HepG2 (cell line): ENCODE results near the gene E2F1. TPM values are rescaled to one million over a fixed set of nuclear protein-coding genes. Genes with fewer than 3 reads are reported as not detected.

Experiments used
- ARID5B ChIP-seq: IDR thresholded peaks from 2 replicates; pipeline ENCODE4 v1.4.0; 2020; ENCODE audit warnings: mild to moderate bottlenecking, missing genetic modification reagents
- ARNTL ChIP-seq: sonication (generic); formaldehyde crosslinking; IDR thresholded peaks from 2 replicates; pipeline ENCODE4 v1.4.0; 2020; ENCODE audit warnings: mild to moderate bottlenecking, missing genetic modification reagents
- ATF7 ChIP-seq, 2 experiments: fragments of 450-650 bp in 1 of 2; sonication (generic) in 1 of 2; formaldehyde crosslinking in 1 of 2; IDR thresholded peaks; 2 replicates each; pipeline versions ENCODE4 v1.4.0 to v1.6.1; 2016 to 2020; ENCODE audit warnings: antibody characterized with exemption in 1 of 2, mild to moderate bottlenecking in 1 of 2, missing genetic modification reagents in 1 of 2
- DBP ChIP-seq: sonication (generic); formaldehyde crosslinking; IDR thresholded peaks from 2 replicates; pipeline ENCODE4 v1.4.0; 2020; ENCODE audit warnings: missing genetic modification reagents; ENCODE audit errors: not compliant biosample characterization
- DNMT1 ChIP-seq: sonication (generic); formaldehyde crosslinking; IDR thresholded peaks from 2 replicates; pipeline ENCODE4 v1.5.1; 2020; ENCODE audit warnings: mild to moderate bottlenecking, missing genetic modification reagents
- HNRNPL ChIP-seq: fragments of 200-400 bp; formaldehyde crosslinking; IDR thresholded peaks from 2 replicates; pipeline ENCODE4 v1.6.1; 2017; ENCODE audit warnings: mild to moderate bottlenecking, low read depth, low read length
- IKZF5 ChIP-seq: IDR thresholded peaks from 2 replicates; pipeline ENCODE4 v1.6.1; 2018; ENCODE audit warnings: missing genetic modification reagents, mild to moderate bottlenecking, missing compliant biosample characterization
- MAFK ChIP-seq, 2 experiments: IDR thresholded peaks in 1 of 2; conservative IDR thresholded peaks in 1 of 2; 2 replicates each; pipeline ENCODE4 v1.6.1; 2011; ENCODE audit warnings: improper control_type of control experiment in 2 of 2, low read length in 2 of 2
- MED8 ChIP-seq: sonication (generic); formaldehyde crosslinking; IDR thresholded peaks from 2 replicates; pipeline ENCODE4 v1.8.1; 2023; ENCODE audit warnings: mild to moderate bottlenecking, missing genetic modification reagents; ENCODE audit not compliant: insufficient replicate concordance
- PATZ1 ChIP-seq: sonication (generic); formaldehyde crosslinking; IDR thresholded peaks from 2 replicates; pipeline ENCODE4 v1.4.0; 2020; ENCODE audit warnings: missing genetic modification reagents
- POLR2AphosphoS2 ChIP-seq: IDR thresholded peaks from 2 replicates; pipeline ENCODE4 v1.6.1; 2011; ENCODE audit warnings: low read depth, low read length, improper control_type of control experiment
- RBM22 ChIP-seq: fragments of 200-400 bp; formaldehyde crosslinking; optimal IDR thresholded peaks from 2 replicates; pipeline ENCODE3; 2017; ENCODE audit warnings: mild to moderate bottlenecking, low read length, moderate library complexity
- RCOR2 ChIP-seq: IDR thresholded peaks from 2 replicates; pipeline ENCODE4 v1.6.1; 2016; ENCODE audit warnings: missing biosample characterization, missing genetic modification reagents
- SRSF4 ChIP-seq: fragments of 200-400 bp; formaldehyde crosslinking; IDR thresholded peaks from one replicate; pipeline ENCODE4 v1.6.1; 2018; ENCODE audit warnings: mild to moderate bottlenecking, low read depth, low read length, moderate library complexity; ENCODE audit not compliant: poor library complexity, severe bottlenecking
- THRA ChIP-seq: sonication (generic); formaldehyde crosslinking; IDR thresholded peaks from 2 replicates; pipeline ENCODE4 v1.4.0; 2020; ENCODE audit warnings: missing genetic modification reagents, borderline replicate concordance
- ZFP36L1 ChIP-seq: sonication (generic); formaldehyde crosslinking; IDR thresholded peaks from 2 replicates; pipeline ENCODE4 v1.8.0; 2022; ENCODE audit warnings: mild to moderate bottlenecking, missing genetic modification reagents, moderate library complexity
- ZFX ChIP-seq: sonication (generic); formaldehyde crosslinking; IDR thresholded peaks from 2 replicates; pipeline ENCODE4 v1.4.0; 2020; ENCODE audit warnings: mild to moderate bottlenecking, low read depth, missing genetic modification reagents, moderate library complexity
- ZMYM3 ChIP-seq: sonication (generic); formaldehyde crosslinking; IDR thresholded peaks from 2 replicates; pipeline ENCODE4 v1.5.1; 2020; ENCODE audit warnings: mild to moderate bottlenecking, missing genetic modification reagents
- polyA plus RNA-seq, 8 experiments: library from polyadenylated mRNA; depleted of rRNA in 3 of 8; stranded (reverse) in 7 of 8; unstranded in 1 of 8; fragments of >200 nt; fragmentation: Illumina TruSeq in 4 of 8; extraction: Trizol in 4 of 8; gene quantifications; 2 replicates each; pipeline versions ENCODE4 v1.2.1 to v1.2.3, GENCODE V29; 2011 to 2016; ENCODE audit warnings: low read depth in 4 of 8, missing spikeins in 1 of 8, mixed read lengths in 1 of 8; ENCODE audit not compliant: insufficient read depth in 1 of 8
- total RNA-seq, 5 experiments: library from RNA; depleted of rRNA; stranded (reverse); fragments of >200 nt; fragmentation: Illumina TruSeq; extraction: Trizol; gene quantifications; 2 replicates each; pipeline ENCODE4 v1.2.3, GENCODE V29; 2016; ENCODE audit warnings: low read depth in 1 of 5

Gene E2F1
- total and polyA plus RNA-seq, 2 of the 13 experiments (the other 11 are each of a cell fraction or from before 2014, with no cell fraction given), result 25.5 to 39.4 TPM

- TF ChIP-seq ARNTL (CRISPR knock-in tag), result peak; percentile 67; the same call in 1 of the 2 replicates
- no peak for TF ChIP-seq ATF7 (IDR thresholded peaks at IDR 0.05)
- TF ChIP-seq ATF7 (CRISPR knock-in tag; IDR thresholded peaks at IDR 0.05), result 0 out of 2 replicates have a peak, but pooled peaks have one; percentile 47
- peak; percentile 60 for TF ChIP-seq ARID5B (CRISPR knock-in tag)
- TF ChIP-seq ZFP36L1 (CRISPR knock-in tag), result peak; percentile 99
- peak; percentile 65 for TF ChIP-seq ZFX (CRISPR knock-in tag)
- TF ChIP-seq RBM22, result no peak
- TF ChIP-seq DNMT1 (CRISPR knock-in tag), result no peak
- TF ChIP-seq IKZF5, result peak; percentile 39; the same call in 1 of the 2 replicates
- peak; percentile 35 for TF ChIP-seq ZMYM3 (CRISPR knock-in tag)
- peak; percentile 80 for TF ChIP-seq DBP (CRISPR knock-in tag)
- TF ChIP-seq PATZ1, result peak; percentile 76; the same call in 1 of the 2 replicates
- no peak for TF ChIP-seq RCOR2 (CRISPR knock-in tag)
- TF ChIP-seq MED8, result peak; percentile 39
- no peak for TF ChIP-seq POLR2AphosphoS2
- no peak for TF ChIP-seq MAFK (conservative IDR thresholded peaks at IDR 0.05 in 1 of 2, IDR thresholded peaks at IDR 0.05 in 1 of 2; ENCODE audit: low read length in 2 of 2)
- TF ChIP-seq SRSF4, result no peak
- no peak for TF ChIP-seq HNRNPL
- TF ChIP-seq THRA (CRISPR knock-in tag), result no peak; the same call in 1 of the 2 replicates
These were observed at the start of gene E2F1 (continued) for GRCh38 chr20:33686100-33686983.
